Parathyroid adenoma (tissue), 2 donors: ENCODE results near the gene USP7.
"Not testable (repeated sequence)": the region's sequence is repeated elsewhere in the genome, so short reads cannot be mapped to it uniquely, and the experiment has no call there.

Experiments used
- H2AFZ ChIP-seq: fragments of 300-600 bp; sonication (generic); one replicate; pipeline ENCODE4 v1.7.0; 2017; ENCODE audit warnings: antibody characterized with exemption, mild to moderate bottlenecking
- H3K27ac ChIP-seq: fragments of 300-600 bp; sonication (generic); one replicate; pipeline ENCODE4 v1.7.0; 2017
- H3K27me3 ChIP-seq: fragments of 300-600 bp; sonication (generic); one replicate; pipeline ENCODE4 v1.7.0; 2017; ENCODE audit warnings: low read length; ENCODE audit not compliant: control insufficient read depth, insufficient read depth
- H3K36me3 ChIP-seq: fragments of 300-600 bp; sonication (generic); one replicate; pipeline ENCODE4 v1.7.0; 2017; ENCODE audit warnings: low read length; ENCODE audit not compliant: control insufficient read depth, insufficient read depth
- H3K4me1 ChIP-seq: fragments of 300-600 bp; sonication (generic); one replicate; pipeline ENCODE4 v1.7.0; 2017; ENCODE audit warnings: control low read depth
- H3K4me2 ChIP-seq: fragments of 300-600 bp; sonication (generic); one replicate; pipeline ENCODE4 v1.7.0; 2017; ENCODE audit warnings: low read length
- H3K4me3 ChIP-seq: fragments of 300-600 bp; sonication (generic); one replicate; pipeline ENCODE4 v1.7.0; 2017; ENCODE audit warnings: low read depth, low read length
- H3K79me2 ChIP-seq: fragments of 300-600 bp; sonication (generic); one replicate; pipeline ENCODE4 v1.7.0; 2017; ENCODE audit warnings: control low read depth
- H3K9ac ChIP-seq: fragments of 300-600 bp; sonication (generic); one replicate; pipeline ENCODE4 v1.7.0; 2017; ENCODE audit warnings: mild to moderate bottlenecking
- H3K9me3 ChIP-seq: fragments of 300-600 bp; sonication (generic); one replicate; pipeline ENCODE4 v1.7.0; 2017; ENCODE audit warnings: low read length; ENCODE audit not compliant: control insufficient read depth
- TF ChIP-seq, protein P1 (sequence below): fragments of 300-600 bp; sonication (generic); IDR thresholded peaks from one replicate; pipeline ENCODE4 v1.7.0; 2017; ENCODE audit warnings: antibody characterized with exemption, mild to moderate bottlenecking
- donor health status: primary hyperparathyroidism.

The USP7 gene

DNA sequence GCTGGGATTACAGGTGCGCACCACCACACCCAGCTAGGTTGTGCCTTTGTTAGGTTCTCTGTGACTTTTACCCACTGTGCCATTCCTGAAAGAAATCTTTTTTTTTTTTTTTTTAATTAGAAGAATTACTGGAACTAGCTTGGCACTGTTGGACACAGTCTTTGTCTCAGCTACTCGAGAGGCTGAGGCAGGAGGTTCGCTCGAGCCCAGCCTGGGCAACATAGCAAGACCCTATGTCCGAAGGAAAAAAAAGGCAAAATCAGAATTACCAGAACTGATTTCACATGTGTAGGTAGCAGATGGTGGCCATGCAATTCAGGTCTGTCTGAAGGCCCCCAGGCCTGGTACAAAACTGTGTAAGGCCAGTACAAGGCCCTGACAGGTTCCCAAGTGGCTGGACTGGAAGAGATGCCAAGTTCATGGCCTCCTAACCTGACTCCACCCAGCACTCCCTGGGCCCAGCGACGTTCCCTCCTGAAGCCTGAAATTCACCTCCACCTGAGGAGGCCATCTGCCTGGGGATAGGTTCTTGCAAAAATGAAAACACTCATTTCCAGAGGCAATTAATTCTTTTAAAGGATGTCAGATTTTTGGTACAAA is 117.9 kb downstream of the USP7 start:
- Histone ChIP-seq H3K9ac (no peak overlapping the region), H3K36me3 (no peaks in the 10 kb centered on the region), H3K4me2 (no peak overlapping the region), H3K4me1 (peaks cover 2% of the 10 kb centered on the region), H2AFZ (no peak overlapping the region), H3K79me2 (no peaks in the 10 kb centered on the region), H3K4me3 (no peak overlapping the region), H3K9me3 (no peaks in the 10 kb centered on the region), H3K27ac (no peak overlapping the region), H3K27me3 (no peaks in the 10 kb centered on the region)
- TF ChIP-seq, protein P1, sequence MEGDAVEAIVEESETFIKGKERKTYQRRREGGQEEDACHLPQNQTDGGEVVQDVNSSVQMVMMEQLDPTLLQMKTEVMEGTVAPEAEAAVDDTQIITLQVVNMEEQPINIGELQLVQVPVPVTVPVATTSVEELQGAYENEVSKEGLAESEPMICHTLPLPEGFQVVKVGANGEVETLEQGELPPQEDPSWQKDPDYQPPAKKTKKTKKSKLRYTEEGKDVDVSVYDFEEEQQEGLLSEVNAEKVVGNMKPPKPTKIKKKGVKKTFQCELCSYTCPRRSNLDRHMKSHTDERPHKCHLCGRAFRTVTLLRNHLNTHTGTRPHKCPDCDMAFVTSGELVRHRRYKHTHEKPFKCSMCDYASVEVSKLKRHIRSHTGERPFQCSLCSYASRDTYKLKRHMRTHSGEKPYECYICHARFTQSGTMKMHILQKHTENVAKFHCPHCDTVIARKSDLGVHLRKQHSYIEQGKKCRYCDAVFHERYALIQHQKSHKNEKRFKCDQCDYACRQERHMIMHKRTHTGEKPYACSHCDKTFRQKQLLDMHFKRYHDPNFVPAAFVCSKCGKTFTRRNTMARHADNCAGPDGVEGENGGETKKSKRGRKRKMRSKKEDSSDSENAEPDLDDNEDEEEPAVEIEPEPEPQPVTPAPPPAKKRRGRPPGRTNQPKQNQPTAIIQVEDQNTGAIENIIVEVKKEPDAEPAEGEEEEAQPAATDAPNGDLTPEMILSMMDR, result no peak

DNA sequence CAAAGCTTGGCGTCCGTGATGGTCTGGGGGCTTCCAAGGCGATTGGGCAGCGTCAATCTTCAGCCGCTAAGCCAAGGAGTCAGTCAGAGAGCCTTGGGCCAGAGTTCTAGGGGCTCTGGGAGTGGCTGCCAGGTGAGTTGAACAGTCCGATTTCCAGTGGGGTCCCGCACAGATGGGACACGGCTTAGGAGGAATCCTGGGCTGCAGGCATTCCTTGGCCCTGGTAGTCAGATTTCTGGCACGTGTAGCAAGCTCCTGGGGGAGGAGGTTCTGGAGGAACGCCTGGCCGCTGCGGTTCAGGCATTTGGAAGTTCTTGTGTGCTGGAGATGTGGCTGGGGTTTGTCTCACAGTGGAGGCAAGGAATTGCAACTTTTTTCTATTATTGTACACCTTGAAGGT is 120.4 kb downstream of the USP7 start:
- not testable (repeated sequence) for H3K27ac ChIP-seq, H3K79me2 ChIP-seq, H3K4me3 ChIP-seq, H3K9ac ChIP-seq, H3K4me1 ChIP-seq, H2AFZ ChIP-seq, H3K27me3 ChIP-seq, H3K4me2 ChIP-seq, H3K36me3 ChIP-seq, H3K9me3 ChIP-seq
